ENCODE results near the gene DAB2IP.
A peak's percentile ranks its signal among the peaks of the same experiment; 100 is the strongest.
"Not testable (repeated sequence)": the region's sequence is repeated elsewhere in the genome, so short reads cannot be mapped to it uniquely, and the experiment has no call there.

The DAB2IP gene

DNA sequence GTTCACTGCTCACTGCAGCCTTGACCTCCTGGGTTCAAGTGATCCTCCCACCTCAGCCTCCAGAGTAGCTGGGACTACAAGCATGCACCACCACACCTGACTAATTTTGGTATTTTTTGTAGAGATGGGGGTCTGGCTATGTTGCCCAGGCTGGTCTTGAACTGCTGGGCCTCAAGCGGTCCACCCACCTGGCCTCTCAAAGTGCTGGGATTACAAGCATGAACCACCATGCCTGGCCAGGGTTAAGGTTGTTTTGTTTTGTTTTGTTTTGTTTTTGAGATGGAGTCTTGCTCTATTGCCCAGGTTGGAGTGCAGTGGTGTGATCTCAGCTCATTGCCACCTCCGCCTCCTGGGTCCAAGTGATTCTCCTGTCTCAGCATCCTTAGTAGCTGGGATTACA, 28.0 kb upstream of the DAB2IP start:
- FAIRE-seq; DNase-seq (ENCODE audit: insufficient read length, low spot score): not testable (repeated sequence)

DNA sequence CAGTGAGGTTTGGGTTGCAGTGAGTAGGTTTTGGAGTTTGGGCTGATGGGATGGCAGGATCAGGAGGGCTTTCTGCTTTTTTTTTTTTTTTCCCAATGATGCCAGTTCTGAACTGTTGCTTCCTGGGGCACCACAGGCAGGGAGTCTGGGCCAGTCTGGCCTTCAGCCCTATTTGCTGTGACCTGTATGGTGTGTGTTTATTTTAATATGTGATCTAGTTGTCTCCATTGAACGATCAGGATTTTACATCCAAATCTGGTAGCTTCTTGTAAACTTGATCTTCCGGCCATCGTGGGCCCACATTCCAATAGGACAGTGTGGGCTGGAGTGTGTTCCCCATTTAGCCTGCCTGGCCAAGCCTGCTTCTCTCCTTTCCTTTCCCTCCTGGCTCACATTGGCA, 25.8 kb upstream of the DAB2IP start:
- DNase-seq (ENCODE audit: insufficient read length, low spot score) (no peak), FAIRE-seq (no peak)

DNA sequence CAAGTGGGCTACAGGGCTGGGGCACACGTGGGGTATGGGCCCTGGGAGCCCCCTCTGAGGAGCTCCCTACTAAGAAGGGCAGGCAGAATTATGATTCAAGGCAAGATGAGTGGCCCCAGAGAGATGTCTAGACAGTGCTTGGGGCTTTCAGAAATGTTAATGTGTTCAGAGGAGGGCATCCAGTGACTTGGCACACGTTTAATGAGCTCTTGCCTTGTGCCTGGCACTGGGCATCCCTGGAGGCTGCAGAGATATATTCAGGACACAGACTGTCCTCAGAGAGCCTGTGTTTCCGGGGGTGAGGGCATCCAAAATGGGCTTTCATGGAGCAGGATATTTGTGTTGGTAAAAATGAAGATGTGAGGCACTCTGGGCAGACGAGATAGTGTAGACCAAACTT, 25.4 kb upstream of the DAB2IP start:
- no peak for FAIRE-seq
- no peak for DNase-seq (ENCODE audit: insufficient read length, low spot score)

DNA sequence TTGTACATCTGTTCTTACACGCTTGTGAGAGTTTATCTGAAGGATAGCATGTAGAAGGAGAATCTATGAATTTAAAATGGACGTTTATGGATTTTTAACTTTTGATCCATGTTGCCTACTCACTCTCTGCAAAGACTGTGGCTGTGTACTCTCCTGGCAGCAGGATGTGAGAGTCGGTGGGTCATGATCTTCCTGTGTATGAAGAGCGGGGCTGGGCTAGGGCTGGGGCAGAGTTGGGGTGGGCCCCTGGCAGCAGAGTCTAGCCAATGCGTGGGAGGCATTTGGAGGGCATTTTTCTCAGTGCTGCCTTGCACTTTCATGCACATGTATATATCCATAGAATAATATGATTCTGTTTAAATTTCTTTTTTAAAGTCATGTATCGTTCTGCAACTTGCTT, 24.0 kb upstream of the DAB2IP start:
- FAIRE-seq, result no peak

DNA sequence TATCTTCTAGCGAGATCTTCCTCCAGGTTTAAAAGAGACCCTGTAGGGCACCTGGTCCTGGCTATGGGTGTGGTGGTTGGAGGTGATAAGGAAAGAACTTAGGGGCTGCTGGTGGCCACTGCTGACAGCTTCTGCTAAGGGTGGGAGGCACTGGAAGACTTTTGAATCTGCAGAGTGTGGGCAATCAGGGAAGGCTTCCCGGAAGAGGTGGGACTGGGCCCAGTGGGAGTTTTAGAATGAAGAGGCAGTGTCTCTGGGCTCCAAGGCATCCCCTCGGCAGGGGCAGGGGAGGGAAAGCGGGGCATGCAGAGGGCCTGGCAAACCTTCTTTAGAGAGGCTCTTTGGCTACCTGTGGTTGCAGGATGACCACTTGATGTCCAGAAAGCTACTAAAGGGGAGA, 23.0 kb upstream of the DAB2IP start:
- DNase-seq (ENCODE audit: insufficient read length, low spot score) (no peak), FAIRE-seq (no peak)

More for the DNA sequence above, 24.0 kb upstream of the DAB2IP start:
- no peak for DNase-seq (ENCODE audit: insufficient read length, low spot score)

DNA sequence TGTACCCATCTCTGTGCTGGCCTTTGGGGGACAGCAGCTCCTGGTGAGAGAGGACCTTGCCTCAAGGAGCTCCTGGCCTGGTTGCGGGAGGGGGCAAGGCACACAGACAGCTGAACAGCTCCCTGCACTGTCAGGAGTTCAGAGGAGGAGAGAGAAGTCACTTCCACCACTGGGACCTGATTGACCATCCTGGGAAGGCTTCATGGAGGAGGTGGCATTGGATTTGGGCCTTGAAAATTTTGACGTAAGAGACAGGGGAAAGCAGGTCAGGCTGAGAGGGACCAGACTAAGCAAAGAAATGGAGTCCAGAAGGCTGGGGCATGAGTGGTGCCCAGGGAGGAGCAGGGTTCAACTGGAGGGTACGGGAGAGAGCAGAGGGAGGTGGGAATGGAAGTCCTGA, 20.3 kb upstream of the DAB2IP start:
- no peak for FAIRE-seq

DNA sequence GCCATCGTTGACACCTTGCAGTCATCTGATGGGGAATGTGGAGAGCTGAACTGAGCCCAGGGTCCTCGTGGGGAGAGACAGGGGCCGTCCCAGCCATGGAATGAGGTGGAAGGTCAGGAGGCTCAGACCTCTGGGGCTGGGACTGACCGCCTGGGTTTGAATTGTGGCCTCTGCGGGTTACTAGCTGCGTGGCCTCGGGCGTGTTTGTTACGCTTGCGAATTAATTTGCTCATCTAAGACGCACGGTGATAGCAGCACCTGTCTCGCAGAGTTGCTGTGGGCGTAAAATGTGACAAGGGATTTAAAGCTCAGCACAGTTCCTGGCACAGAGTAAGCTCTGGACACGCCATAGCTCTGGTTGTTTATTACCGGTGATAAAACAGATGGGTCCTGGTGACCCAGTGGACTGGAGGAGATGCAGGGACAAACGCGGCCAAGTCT, 19.4 kb upstream of the DAB2IP start:
- no peak for FAIRE-seq
- no peak for DNase-seq (ENCODE audit: insufficient read length, low spot score)

More for the DNA sequence above, 20.3 kb upstream of the DAB2IP start:
- no peak for DNase-seq (ENCODE audit: insufficient read length, low spot score)

DNA sequence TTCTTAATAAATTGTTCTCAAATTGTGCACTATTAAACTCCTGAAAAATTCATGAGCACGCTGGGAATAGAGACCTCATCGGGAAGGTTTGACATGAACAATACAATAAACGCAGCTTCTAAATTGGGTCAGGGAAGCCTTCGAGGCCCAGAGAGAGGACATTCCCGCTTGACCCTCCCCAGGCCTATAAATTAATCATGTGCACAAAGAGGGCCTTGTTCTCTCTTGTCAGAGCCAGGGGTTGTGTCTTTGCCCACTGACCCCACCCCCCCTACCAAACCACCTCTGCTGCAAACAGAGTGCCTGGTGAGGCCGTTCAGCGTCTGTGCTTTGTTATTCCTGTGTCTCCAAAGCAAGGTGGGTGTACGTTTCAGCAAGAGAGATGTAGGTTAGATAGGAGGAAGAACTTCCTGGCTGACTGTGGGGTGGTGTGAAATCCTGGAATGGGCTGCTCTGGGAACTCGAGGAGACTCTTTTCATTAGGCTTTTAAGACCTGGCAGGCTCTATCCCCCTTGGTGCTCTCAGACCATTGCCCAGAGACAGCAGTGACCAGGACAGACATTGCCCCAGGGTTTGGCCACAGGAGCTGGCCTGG, 18.2 kb upstream of the DAB2IP start:
- FAIRE-seq, result no peak
- no peak for DNase-seq (ENCODE audit: insufficient read length, low spot score)

DNA sequence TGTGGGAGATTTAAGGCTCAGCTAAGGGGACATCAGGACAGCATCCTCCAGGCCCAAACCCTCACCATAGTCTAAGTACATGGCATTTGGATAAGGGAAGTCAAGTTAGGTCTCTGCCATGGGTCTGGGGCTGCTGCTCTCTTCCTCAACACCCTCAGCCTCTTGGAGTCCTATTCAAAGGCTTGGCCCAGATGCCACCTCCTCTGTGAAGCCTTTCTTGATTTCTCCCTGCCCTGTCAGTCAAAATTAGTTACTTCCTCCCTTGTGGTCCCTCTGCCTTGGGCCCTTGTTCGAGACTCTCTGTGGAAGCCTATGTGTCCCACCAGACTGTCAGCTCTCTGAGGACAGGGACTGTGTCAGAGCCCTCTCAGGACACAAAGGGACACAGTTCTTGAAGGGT, 17.7 kb upstream of the DAB2IP start:
- DNase-seq (ENCODE audit: insufficient read length, low spot score), result no peak
- no peak for FAIRE-seq

DNA sequence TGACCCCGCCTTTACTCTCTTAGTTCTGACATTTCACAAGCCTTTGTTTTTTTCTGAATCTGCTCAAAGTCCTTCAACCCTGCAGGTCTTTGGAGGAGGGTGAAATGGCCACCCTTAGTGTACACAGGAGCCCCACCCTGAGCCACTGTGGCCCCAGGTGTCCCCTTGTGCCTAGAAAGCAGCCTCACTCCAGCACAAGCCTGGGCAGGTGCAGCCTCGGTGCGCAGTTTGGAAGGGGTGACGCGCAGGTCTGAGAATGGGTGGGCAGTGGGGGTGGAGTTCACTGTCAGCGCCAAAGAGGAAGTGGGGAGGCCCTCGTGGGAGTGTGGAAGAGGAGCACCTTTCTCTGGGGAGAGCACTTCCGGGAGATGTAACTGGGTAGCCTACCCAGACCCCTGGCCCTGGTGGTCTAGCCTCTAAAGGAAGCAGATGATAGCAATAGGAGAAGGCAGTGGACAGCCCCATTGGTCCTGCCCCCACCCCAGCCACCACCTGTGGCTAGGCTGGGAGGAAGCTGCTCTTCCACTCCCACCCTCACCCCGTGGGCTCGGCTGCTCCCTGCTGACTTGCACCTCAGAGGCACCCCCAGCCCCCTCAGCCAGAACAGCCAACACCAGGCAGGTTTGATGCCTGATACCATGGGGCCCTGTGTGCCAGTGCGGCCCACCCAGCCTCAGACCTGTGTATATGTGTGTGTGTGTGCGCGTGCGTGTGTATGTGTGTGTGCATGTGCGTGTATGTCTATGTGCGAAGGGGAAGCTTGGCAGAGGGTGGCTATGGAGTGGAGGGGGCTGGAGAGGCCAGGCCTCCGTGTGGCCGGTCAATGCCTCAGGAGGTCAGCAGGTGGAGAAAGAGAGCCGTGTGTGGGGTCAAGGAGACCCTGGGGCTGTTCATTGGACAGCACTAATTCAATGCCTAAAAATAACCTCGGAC, 16.8 kb upstream of the DAB2IP start:
- no peak for FAIRE-seq

DNA sequence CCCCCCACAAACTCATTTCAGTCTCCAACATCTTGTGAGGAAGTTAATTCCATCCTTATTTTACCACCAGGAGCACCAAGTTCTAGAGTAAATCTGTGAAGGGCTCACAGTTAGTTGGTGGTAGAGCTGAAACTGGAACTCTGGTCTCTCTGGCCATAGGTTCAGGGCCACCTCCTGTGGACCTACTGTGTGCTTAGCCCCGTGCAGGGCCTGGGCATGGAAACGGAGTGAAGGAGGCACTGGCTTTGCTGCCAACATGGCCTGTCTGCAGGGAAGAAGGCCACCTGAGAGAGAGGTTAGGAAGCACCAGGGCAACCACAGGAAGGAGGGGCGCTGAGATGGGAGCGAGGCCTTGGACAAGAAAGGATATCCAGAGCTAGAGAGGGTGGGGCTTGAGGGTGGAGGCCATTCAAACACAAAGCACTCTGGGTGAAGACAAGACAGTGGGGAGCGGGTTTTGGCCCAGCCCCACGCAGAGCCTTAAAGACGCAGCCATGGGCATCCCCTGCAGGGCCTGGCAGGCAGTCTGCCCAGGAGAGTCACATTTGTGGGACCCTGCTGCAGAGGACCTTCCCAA, 16.0 kb upstream of the DAB2IP start:
- FAIRE-seq (no peak), DNase-seq (ENCODE audit: insufficient read length, low spot score) (no peak)

More for the DNA sequence above, 16.8 kb upstream of the DAB2IP start:
- peak; percentile 54 for DNase-seq (ENCODE audit: insufficient read length, low spot score)

DNA sequence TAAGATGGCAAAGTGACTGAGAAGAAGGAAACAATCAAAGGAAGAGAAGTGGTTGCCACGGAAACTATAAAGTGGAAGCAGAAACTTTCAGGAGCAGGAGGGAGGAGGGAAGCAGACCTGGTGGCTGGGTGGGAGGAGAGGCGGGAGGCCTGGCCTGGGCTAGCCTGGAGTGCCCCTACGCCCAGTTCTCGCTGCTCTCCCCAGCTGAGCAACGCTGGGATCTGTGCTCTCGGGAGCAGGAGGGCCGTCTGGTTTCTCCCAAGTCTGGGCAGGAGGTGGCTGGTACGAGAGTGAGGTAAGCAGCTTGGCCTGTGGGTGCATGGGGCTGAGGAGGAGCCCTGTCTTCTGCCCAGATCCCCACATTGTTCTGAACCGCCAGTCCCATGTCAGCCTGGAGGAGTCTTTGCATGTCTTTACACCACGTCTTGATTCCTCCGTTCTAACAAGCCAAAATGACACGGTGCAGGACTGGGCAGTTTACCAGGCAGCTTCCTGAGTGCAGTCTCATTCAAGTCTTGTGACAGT, 15.0 kb upstream of the DAB2IP start:
- FAIRE-seq, result no peak
- no peak for DNase-seq (ENCODE audit: insufficient read length, low spot score)

DNA sequence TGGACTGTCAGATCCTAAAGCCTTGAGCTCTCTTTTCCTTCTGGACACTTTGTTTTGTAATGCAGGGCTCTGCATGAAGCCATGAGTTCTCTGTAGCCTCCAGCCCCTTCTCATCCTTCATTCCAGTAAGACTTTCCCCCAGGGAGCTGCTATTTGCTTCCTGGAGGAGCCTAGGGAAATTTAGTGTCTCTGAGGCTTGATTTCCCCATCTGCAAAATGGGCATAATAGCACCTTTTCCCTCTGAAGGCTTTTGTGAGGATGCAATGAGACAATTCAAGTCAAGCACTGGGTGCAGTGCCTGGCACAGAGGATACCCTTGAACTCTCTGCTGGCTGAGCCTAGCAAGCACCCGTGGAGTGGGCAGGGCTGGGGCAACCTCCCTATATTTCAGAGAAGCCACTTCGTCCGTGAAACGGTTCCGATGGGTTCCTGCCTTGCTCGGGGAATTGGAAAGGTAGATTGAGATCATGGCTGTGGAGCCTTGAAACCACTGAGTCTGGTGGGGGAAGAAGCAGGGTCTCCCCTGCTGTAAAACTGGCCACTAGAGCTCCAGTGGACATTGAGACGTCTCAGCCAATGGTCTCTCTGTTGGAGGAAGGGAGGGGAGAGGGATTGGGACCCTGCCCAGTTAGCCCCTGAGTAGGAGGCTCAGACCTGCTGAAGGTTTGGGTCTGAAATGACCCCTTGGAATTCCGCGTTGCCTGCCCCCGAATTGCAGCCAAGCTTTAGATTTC, 14.3 kb upstream of the DAB2IP start:
- no peak for FAIRE-seq
- no peak for DNase-seq (ENCODE audit: insufficient read length, low spot score)

DNA sequence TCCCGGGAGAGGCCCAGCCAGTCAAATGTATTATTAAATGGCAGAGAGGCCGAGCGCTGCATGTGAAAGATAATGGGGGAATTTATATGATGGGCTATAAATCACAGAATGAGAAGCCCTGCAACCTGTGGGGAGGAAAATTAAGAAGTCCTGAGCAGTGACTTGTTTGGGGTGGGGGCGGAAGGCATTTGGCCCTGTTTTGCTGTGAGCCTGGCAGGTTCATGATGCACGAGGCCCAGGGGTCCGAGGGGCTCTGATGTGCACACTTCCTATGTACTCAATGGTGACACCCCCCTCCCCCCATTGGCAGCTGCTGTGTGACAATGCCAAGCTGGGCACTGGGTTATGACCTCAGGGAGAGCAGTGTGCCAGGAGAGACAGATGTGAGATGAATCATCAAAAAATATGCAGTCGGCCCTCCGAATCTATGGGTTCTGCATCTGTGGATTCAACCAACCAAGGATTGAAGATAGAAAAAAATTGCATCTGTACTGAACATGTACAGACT, 13.7 kb upstream of the DAB2IP start:
- peak; percentile 65 for DNase-seq (ENCODE audit: insufficient read length, low spot score)
- FAIRE-seq, result no peak

DNA sequence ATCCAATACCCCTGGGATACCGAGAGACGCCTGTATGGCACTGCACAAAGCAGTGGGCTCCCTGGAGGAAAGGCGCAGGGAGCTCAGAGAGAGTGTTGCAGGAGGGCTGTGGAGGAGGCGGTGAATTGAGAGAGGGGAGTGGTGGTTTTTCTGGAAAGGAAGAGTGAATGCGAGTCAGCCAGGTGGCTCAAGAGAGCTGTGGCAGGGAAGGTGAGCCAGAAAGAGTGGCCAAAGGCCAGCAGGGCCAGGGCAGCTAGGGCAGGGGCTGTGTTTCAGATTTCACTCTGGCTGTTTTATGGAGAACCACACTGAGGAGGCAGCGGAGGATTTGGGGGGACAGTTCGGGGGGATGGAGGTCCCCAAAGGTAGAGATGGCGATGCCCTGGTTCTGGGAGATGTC, 13.0 kb upstream of the DAB2IP start:
- no peak for FAIRE-seq
- no peak for DNase-seq (ENCODE audit: insufficient read length, low spot score)

DNA sequence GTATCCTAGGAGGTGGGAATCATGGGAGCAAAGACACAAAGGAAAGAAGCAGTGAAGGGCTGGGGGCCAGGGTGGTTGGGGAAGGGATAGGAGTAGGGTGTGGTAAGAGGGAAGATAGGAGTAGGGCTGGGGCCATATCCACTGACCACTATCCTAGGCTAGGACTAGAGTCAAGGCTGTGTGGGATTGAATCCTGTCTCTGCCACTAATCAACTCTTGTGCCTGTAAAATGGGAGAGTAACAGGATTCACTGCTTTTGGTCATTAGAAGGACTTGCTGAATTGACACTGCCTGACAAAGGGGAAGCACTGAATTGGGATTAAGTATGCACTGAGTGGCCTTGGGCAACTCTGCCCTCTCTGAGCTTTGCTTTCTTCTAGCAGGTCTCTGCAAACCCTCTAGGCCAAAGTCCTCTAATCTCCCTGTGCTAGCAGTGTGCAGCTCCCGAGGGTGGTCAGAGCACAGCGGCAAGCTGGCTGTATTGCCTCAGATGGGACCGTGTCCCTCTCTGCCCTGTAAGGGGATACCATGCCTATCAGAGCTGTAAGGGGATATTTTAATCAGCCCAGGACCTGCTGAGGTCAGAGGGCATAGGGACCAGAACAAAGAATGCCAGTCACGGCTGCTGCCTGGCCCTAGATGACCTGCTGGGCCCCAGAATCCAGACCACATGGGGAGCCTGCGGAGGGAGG, 12.4 kb upstream of the DAB2IP start:
- no peak for DNase-seq (ENCODE audit: insufficient read length, low spot score)
- no peak for FAIRE-seq

DNA sequence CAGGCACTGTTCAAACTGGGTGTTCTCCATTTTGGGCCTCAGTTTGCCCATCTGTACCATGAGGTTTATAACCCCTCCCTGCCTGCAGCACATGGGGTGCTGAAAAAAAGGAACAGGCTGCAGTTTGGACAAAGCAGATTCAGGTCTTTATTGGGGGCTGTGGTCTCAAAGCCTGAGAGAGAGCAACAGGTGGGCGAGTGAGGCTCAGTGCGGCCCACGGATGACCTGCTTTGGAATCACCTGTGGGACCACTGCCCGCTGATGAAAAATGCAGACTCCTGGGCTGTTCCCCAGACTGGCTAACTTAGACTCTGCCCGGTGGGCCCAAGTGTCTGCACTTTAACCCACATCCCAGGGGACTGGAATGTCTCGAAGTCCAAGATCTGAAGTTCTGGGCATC, 11.8 kb upstream of the DAB2IP start:
- FAIRE-seq (no peak), DNase-seq (ENCODE audit: insufficient read length, low spot score) (no peak)

DNA sequence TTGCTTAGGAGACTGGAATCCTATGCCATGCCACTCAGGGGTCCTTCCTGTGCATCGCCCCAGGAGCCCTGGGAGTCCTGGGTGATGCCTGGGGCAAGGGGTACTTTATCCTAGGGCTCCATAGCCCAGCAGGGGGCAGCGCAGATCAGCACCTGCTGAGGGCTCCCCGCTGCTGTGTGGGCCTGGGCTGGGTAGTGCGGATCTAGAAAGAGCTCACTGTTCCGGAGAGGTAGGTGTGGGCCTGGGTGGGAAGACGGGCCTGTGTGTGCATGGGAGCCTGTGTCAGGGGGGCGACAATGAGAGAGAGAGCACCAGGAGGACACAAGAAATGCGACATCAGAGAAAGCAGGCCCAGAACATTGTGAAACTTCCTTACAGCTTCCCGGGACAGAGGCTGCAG, 11.4 kb upstream of the DAB2IP start:
- FAIRE-seq (no peak), DNase-seq (ENCODE audit: insufficient read length, low spot score) (peak; percentile 50)

DNA sequence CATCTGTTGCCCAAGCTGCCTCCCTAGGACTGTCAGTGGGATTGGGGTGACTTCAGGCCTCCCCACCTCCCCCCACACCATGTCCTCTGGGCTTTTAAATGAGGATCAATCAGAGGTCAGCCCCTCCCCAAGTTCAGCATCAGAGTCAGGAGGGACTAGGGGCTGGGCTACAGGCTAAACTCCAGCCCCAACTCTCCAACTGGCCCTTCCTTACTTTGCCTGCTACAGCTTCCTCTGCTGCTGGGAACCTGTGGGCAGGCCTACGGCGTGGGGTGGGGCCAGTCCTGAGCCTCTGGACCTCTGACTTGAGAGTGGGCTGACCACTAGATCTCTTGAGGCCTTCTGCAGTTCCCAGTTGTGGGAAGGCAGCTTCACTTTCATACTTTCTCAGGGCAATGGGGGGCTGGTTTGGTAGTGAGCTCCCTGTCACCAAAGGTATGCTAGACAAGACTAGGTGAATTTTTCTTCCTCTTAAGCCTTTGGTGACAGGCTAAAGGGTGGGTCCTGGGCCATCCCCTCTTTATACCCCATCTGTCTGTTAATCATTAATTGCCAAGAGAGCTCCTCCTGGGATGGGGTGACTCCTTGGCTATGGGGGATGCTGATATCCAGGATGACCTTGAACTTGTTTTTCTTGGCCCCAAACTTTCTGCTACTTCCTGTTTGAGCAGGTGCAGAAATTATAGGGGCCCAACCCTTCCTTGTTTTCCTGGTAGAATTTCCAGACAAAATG, 10.8 kb upstream of the DAB2IP start:
- no peak for DNase-seq (ENCODE audit: insufficient read length, low spot score)
- FAIRE-seq, result no peak
